Vagina (tissue), 2 donors: ENCODE measurements around the gene PGM2L1.
A peak's percentile ranks its signal among the peaks of the same experiment; 100 is the strongest.

Source experiments
- CTCF ChIP-seq, 3 experiments: fragments of 450-650 bp in 2 of 3; fragments of 200-600 bp in 1 of 3; sonication (generic) in 1 of 3; IDR thresholded peaks; one replicate each; pipeline ENCODE4 v1.5.1; 2017 to 2019; ENCODE audit warnings: antibody characterized with exemption in 3 of 3, mild to moderate bottlenecking in 2 of 3, moderate library complexity in 2 of 3
- POLR2A ChIP-seq, 2 donors: fragments of 450-650 bp; IDR thresholded peaks; one replicate each; pipeline ENCODE4 v1.6.1; 2017; ENCODE audit warnings: antibody characterized with exemption in 2 of 2, mild to moderate bottlenecking in 2 of 2, moderate library complexity in 2 of 2
- POLR2AphosphoS5 ChIP-seq, 2 donors: sonication (generic); formaldehyde crosslinking; IDR thresholded peaks; one replicate each; pipeline ENCODE4 v1.9.0; 2017; ENCODE audit warnings: antibody characterized with exemption in 2 of 2, mild to moderate bottlenecking in 2 of 2, low read depth in 1 of 2; ENCODE audit not compliant: insufficient read depth in 1 of 2

DNA sequence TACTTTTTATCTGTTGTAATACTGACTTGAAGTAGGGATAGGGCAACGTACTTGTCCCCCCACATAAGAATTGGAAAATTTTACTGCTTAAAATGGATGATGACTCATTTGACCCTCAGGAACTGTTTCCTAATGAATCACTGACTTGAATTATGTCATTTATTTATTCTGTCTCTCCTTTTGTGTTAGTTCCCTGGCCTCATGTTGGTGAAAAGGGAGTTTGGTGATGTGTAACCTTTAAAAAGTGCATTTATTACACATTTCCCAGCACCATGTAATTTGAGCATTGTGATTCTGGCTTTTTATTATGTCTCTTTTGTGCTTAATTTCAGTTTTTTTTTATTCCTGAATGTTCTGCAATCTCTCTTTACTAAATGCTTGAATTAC lies 20.3 kb upstream of the PGM2L1 start:
- TF ChIP-seq CTCF (IDR thresholded peaks at IDR 0.05) = no peak
- no peak for TF ChIP-seq POLR2A (IDR thresholded peaks at IDR 0.05)
- TF ChIP-seq POLR2AphosphoS5 (IDR thresholded peaks at IDR 0.05; ENCODE audit: insufficient read depth in 1 of 2, low read depth in 1 of 2) = peak; percentile 38 to 85
